Measurements from ENCODE around the gene RUFY1. TPM values are rescaled to one million over a fixed set of nuclear protein-coding genes. Genes with fewer than 3 reads are reported as not detected.

Gene RUFY1

Small RNA genes within 50 kb of the gene (small RNA-seq; reads per million reads assigned to genes)
- gene AC136628.3 (ENCODE audit: insufficient read depth) (not detected), gene RF00017 (ENCODE audit: insufficient read depth) (not detected)

Data from neuronal stem cell (in vitro differentiated cells).